AG04450 (cell line): ENCODE measurements around the gene TRPM2. TPM values are rescaled to one million over a fixed set of nuclear protein-coding genes. Genes with fewer than 3 reads are reported as not detected.

Experiments used
- CTCF ChIA-PET: fragments of 300-600, 350-600 bp; formaldehyde crosslinking; extraction: SDS; loops from one replicate; lab custom pipeline; 2022; ENCODE audit warnings: antibody characterized with exemption, inconsistent platforms; lab: Charles Lee
- POLR2A ChIA-PET: fragments of 350-600 bp; formaldehyde crosslinking; extraction: SDS; loops from one replicate; lab custom pipeline; 2021; ENCODE audit warnings: antibody characterized with exemption, inconsistent platforms; lab: Yijun Ruan, JAX
- DNase-seq: peaks from one replicate; pipeline ENCODE4 v3.0.0-alpha.2; 2011; ENCODE audit warnings: low read depth, low spot score
- H3K27ac ChIP-seq: one replicate; pipeline ENCODE4 v1.5.1; 2012; ENCODE audit warnings: low read depth, low read length, control low read depth
- H3K27me3 ChIP-seq: one replicate; pipeline ENCODE4 v1.6.0; 2012; ENCODE audit warnings: low read length; ENCODE audit not compliant: control insufficient read depth, insufficient read depth
- H3K4me3 ChIP-seq: 2 replicates; pipeline ENCODE4 v1.5.1; 2011; ENCODE audit warnings: mild to moderate bottlenecking, low read depth, low read length, control low read depth
- H3K9me3 ChIP-seq: 2 replicates; pipeline ENCODE4 v1.5.1; 2012; ENCODE audit warnings: low read length; ENCODE audit not compliant: control insufficient read depth, insufficient read depth
- CTCF ChIP-seq: IDR thresholded peaks from 2 replicates; pipeline ENCODE4 v1.5.1; 2011; ENCODE audit warnings: low read depth, low read length, control low read depth, inconsistent platforms
- polyA plus RNA-seq: library from polyadenylated mRNA; depleted of rRNA; stranded (reverse); fragments of >200 nt; gene quantifications from 2 replicates; pipeline ENCODE4 v1.2.3, GENCODE V29; 2011

Gene TRPM2
- polyA plus RNA-seq, 1 experiment: not detected

GRCh38 chr21:44382536-44382935, 29.1 kb downstream of the TRPM2 start:
- CTCF ChIA-PET: no interaction called here
- no peak for DNase-seq

DNA sequence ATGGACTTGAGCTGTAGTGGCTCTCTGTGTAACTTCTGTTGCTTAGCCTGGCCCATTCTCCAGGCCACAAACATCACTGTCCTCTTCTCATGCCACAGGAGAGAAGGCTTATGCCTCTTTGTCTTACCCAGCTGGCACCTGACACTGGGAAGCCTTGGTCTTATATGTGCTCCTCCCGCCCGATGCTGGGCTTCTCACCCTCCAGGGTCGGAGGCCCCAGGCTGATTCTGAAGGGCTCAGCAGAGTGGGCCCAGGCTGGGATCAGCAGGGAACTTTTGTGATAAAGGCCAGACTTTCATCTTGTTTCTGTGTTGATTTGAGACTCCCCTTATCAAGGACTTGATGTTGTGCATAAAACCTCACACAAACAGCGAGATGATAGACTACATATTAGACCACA, 29.8 kb downstream of the TRPM2 start:
- no peak for TF ChIP-seq CTCF
- DNase-seq: no peak
- Histone ChIP-seq H3K4me3 (no peak overlapping the region), H3K9me3 (peaks cover 34% of the 10 kb centered on the region), H3K27ac (no peak overlapping the region), H3K27me3 (no peaks in the 10 kb centered on the region)
- ChIA-PET POLR2A (no interaction called here), CTCF (no interaction called here)

More at GRCh38 chr21:44382536-44382935, 29.1 kb downstream of the TRPM2 start:
- H3K27me3 ChIP-seq: no peaks in the 10 kb centered on the region
- POLR2A ChIA-PET: no interaction called here
- H3K4me3 ChIP-seq: no peak overlapping the region
- H3K9me3 ChIP-seq: peaks cover 41% of the 10 kb centered on the region
- no peak for TF ChIP-seq CTCF
- H3K27ac ChIP-seq: no peak overlapping the region

- POLR2A ChIA-PET: no interaction called here
- H3K27me3 ChIP-seq: no peaks in the 10 kb centered on the region
- no peak overlapping the region for H3K4me3 ChIP-seq
- TF ChIP-seq CTCF: no peak
- H3K9me3 ChIP-seq: peaks cover 17% of the 10 kb centered on the region
- CTCF ChIA-PET: no interaction called here
- no peak overlapping the region for H3K27ac ChIP-seq
- DNase-seq: no peak
These were observed 31.5 kb downstream of the TRPM2 start for GRCh38 chr21:44384968-44385367.

DNA sequence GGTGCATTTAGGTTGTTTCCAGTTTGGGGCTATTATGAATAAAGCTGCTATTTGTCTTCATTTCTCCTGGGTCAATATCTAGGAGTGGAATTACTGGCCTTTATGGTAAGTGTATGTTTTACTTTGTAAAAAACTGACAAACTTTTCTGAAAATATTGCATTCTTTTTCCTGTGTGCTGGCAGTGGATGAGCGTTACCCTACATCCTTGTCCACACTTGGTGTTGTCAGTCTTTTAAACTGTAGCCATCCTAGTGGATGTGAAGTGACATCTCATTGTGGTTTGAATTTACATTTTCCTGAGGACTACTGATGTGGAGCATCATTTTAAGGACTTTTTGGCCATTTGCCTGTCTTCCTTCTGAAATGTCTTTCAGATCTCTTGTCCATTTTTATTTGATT, 35.9 kb downstream of the TRPM2 start:
- Histone ChIP-seq H3K27ac (no peak overlapping the region), H3K27me3 (no peaks in the 10 kb centered on the region), H3K9me3 (peaks cover 12% of the 10 kb centered on the region), H3K4me3 (no peak overlapping the region)
- CTCF ChIA-PET: no interaction called here
- POLR2A ChIA-PET: no interaction called here
- DNase-seq: no peak
- TF ChIP-seq CTCF: no peak

DNA sequence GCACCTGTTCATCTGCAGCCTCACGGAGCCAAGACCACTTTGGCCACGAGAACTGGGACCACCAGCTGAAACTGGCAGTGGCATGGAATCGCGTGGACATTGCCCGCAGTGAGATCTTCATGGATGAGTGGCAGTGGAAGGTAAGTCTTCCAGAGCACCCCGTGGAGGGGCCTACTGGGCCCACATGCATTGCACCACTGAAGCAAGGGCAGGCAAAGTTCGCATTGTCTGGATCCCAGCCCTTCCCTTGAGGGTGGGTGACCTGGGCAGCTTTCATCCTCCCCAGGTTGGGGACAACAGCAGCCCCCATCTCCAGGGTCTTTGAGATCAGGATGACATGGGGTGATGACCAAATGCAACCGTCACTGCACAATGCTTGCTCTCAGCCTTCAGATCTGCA, 37.5 kb downstream of the TRPM2 start:
- POLR2A ChIA-PET: interaction anchor here (0.6 kb wide), 1 partner anchor 17 kb away, joined by 5 read pairs; no protein-coding TSS in a partner anchor
- DNase-seq: no peak
- peaks cover 20% of the 10 kb centered on the region for H3K9me3 ChIP-seq

More for the DNA sequence above, 37.5 kb downstream of the TRPM2 start:
- CTCF ChIA-PET: no interaction called here
- Histone ChIP-seq H3K27ac (no peak overlapping the region), H3K4me3 (no peak overlapping the region), H3K27me3 (no peaks in the 10 kb centered on the region)
- no peak for TF ChIP-seq CTCF
